ENCODE measurements around the gene USH2A. TPM values are rescaled to one million over a fixed set of nuclear protein-coding genes. Genes with fewer than 3 reads are reported as not detected.

Gene USH2A
- total RNA-seq, 1 experiment from 2014 or later, result not detected

DNA sequence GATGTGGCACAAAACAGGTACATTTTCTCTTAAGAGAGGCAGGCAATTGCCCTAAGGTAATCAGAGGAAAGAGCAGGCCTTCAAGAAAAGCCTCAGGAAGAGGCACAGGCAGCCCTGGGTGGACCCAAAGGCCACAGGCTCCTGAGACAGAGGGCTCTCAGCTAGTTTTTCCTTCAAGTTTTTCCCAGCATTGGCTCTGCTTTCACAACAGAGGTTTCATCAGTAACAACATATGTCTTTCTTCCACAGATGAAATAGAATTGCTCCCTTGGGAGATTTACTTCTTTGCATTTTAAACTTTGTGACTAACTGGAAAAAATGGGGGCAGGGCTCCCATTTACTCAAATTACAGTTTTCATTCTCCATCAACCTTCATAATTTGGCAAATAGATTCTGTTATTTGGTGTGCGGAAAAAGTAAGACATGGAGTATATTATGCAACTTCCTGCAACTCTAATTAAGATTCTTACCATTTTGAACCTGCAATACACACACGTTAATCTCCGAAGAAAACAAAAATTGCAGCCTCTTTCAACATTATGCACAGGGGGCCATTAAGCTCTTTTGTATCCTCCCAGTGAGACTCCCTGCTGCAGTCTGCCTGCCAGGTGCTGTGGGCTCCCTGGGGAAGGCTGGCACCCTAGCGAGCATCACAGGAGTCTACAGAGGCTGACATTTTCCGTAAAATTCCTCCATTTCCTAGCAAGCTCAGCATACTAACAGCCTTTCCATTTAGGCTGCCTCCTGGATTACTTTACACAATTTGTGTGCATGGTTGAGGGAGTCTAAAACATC is 282.3 kb downstream of the USH2A start:
- no peak for DNase-seq (ENCODE audit: low spot score)

DNA sequence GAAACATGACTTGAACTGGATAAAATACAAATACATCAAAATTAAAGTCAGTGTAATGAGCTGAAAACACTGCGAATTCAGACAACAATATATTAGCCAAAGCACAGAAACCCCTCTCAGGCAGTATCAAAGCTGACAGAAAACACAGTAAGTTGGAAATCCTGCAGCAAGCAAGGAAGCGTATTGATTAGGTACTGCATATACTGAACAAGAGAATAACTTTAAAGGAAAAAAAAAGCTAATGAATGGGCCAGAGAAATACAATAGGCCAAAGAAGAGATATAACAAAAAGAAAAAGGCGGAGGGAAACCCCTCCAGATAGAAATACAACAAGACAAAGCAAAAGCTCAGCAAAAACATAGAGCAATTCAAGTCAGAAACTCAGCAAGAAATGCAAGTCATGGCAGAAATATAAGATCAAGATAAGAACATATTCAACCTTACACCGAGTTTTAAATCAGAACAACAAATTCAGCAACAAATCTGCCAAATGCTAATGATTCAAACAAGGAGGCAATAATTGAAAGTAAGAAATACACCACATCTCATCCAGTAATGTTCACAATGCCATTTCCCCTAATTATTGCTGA is 299.0 kb downstream of the USH2A start:
- DNase-seq (ENCODE audit: low spot score), result no peak

DNA sequence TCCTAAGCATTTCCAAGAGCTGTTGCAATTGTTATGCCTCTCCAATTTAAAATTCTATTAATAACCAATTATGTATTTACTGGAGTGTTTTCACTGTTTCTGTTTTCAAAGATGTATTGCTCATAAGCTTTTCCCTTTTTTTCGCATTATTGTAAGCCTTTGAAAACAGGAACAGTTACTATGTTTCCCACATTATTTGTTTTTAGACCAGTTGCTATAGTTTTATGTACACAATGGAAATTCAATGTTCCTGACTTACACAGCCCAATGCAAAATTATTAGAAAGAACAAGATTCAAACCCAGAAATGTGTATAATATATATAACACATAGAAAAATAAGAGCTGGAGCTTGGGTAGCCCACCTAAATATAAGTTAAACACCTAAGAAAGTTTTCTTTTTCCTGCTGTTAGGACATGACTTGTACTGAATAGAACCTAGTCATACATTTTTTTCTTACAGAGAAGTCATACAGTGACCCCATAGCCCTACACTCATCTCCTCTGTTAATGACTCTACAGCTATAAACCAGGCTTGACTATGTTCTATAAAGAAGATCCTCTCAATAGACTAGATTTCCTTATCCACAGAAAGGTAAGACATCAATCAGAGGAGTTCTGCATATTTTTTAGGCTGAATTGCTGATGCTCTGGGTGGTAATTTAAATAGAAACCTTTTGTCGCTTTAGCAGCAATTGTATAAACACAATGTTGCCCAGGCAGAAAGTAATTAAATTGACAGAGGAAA is 299.6 kb downstream of the USH2A start:
- DNase-seq (ENCODE audit: low spot score), result no peak

DNA sequence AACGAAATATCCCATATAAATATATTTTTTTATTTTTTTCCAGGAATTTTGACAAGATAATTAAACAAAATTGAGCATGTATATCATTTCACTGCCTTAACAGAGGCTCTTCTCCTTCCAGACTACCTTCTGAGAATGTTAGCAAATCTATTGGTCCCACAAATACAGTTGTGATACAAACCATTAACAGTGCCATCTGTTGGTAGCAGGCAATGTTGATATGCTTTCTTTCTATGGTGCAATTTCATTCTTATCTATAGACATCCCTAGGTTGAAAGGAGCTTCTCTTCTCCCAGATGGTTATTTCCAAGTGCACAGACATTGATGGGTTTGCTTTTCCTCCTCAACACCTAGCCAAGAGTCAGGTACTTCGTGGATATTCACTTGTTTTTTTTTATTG is 303.6 kb downstream of the USH2A start:
- DNase-seq (ENCODE audit: low spot score), result peak; percentile 39

DNA sequence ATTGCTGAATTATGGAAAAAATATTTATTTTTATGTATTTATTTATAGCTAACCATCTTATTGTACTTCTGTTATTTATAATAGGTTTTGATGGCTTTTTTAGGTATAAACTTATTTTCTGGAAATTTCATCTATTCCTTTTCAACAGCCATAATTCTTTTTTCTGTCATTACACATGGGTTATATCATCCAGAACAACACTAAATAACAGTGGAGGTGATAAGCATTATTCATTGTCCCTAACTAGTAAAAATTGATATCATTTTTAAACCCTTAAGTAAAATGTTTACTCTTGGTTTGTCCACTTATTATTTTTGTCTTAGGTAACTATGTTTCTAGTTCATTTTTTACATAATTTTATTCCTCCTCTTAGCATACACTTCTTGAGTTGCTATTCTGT is 309.1 kb downstream of the USH2A start:
- no peak for DNase-seq (ENCODE audit: low spot score)

DNA sequence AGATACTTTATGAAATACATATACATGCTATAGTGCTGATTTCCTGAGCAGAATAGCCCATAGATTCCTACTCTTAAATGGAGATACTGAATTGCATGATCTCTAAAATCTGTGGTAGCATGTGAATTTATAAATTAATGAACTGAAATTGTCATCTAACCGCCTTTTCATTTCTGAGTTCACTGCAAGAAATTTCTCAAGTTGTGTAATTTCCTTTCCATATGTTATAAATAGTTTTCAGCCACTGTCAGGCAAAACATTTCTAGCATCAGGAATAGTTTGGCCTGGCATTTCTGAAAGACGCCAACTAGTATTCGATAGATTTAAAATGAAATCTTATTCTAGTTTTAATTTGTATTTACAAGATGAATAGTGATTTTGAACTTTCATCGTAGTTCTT is 310.1 kb downstream of the USH2A start:
- no peak for DNase-seq (ENCODE audit: low spot score)

DNA sequence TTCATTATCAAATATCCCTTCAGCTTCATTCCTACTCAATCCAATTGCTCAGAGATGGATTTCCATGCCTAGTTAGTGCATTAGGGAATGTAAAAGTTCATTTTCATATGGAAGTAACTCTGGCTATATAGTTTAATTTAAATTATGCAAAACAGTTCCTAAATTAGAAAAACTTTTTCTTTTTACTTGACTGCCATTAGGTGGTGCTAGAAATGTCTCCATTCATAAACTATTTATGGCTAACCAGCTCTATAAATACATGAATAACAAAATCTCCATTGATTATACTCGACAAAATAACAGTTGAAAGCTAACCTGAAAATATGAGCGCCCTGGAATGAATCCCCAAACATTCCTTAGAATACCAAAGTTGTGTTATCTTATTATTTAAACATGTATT is 311.4 kb downstream of the USH2A start:
- no peak for DNase-seq (ENCODE audit: low spot score)

DNA sequence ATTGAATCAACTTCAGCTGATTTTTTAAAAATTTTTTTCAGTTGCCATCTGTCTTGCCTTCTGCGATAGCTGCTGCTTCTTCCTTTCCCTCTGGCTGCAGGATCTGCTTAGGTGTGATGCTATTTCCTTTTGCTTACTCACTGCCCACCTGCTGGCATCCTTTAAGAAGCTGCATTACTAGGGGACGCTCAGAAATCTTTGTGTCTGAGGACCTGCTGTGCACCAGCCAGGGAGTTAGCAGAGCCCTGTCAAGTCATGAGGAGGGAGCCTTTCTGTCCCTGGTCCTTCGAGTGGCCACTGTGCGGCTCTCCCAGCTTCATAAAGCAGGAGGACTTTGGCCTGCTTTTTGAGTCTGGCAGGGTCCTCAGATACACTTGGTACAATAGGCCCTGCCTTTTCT is 327.8 kb downstream of the USH2A start:
- no peak for DNase-seq (ENCODE audit: low spot score)

DNA sequence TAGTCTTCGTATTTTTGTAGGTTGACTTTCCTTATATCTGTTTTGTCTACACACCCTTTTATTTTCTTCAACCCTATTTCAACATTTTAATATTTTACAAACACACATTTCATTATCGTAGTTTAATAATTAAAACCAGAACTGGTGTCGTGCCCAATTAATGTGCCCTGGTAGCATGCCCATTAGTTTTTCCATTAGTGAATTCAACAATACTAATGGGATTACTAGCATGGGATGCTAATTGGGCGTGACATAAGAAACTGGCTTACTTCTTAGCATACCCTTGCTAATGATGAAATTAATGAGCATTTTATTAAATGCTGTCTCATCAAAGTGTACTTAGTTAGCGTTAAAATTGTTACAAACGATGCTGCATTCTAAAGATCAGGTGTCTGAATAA is 332.7 kb downstream of the USH2A start:
- no peak for DNase-seq (ENCODE audit: low spot score)

DNA sequence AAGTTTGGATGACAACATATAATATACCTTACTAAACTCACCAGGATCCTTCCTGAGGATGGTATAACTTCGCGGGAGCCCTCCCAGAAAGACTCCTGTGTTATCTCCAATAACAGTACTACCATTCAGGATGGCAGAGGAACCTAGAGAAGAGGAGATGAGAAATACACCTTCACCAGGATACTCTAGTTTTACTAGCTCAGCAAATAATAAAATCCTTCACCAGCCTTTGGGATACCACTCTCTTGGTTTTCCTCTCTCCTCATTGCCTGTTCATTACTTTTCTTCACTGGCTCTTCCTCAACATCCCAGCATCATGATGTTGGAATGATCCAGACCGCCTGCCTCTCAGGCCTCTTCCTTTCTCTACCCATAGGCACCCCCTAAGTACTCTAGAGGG is 336.6 kb downstream of the USH2A start:
- DNase-seq (ENCODE audit: low spot score), result no peak

DNA sequence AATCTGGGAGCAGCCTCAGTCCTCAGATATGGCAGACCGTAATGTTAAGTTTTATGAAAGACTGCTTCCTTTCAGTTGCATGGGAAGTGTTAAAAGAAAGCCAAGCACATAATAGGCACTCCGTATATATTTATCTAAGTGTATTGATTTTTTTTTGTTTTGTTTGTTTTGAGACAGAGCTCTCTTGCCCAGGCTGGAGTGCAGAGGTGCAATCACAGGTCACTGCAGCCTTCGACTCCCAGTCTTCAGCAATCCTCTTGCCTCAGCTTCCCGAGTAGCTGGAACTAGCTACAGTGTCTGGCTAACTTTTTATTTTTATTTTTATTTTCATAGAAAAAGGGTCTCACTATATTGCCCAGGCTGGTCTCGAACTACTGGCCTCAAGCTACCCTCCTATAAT is 341.8 kb downstream of the USH2A start:
- no peak for DNase-seq (ENCODE audit: low spot score)

DNA sequence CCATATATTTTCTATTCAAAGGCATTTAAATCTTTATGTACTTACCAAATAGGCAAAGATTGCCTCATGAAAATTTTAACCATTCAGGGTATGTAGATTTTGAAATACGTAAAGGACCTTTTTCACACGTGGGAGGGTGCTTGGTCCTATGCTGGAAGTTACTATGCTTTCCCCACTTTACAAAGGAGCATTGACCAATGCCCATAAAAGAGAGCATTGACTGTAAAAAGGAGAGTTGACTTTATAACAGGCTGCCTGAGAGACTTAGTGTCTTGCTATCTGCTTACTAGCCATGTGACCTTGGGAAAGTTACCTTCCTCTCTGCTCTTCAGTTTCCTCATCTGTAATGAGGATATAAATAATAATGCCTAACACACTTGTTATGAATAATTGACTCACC is 346.5 kb downstream of the USH2A start:
- DNase-seq (ENCODE audit: low spot score), result no peak

DNA sequence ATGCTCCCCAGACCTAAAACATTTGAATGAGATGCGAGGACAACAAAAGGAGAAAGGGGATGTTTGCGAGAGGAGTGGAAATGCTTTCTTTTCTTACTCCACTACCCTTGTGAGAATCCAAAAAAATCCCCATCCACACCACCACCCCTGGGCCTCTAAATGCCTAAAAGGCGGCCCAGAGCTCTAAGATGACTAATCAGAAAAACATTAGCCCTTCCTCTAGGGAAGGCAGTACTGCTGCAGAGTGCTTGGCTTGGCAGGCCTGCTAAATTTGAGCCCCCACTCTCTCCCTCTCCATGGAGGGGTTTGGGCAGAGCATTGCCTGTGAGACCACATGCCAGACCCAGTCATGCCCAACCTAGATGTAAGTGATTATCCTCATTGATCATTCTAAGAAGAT is 347.9 kb downstream of the USH2A start:
- no peak for DNase-seq (ENCODE audit: low spot score)

DNA sequence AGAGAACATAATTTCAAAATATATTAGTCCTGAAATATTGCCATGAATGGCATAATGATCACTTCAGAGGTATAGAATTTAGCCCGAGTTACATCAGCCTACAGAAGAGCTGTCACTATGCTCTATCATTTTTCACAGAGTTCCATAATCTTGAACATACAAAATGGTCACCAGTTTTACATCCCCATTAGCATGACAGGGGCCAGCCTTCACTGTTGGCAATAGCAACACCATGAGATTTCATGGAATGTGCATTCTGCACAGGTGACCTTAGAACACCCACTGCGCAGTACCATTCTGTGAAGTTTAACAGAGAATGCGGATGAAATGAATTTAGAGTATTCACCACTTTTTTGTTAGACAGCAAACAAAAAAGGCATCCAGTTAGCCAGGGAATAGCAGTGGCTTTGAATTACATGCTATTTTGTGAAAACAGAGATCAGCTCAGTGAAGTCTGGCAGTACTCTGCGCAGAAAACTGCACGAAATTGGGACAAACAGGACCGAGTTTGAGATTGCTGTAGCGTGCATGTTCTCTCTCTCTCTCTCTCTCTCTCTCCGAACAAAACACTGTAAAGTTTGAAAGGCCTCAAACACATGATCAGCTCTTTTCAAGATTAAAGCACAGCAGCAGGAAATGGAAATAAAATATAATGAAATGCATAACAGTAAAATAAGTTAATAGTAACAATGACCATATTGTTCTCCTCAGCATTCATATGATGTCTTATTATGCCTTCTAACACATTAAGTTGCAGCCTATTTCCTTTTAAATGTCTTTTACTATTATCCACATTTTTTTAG is 349.3 kb downstream of the USH2A start:
- no peak for DNase-seq (ENCODE audit: low spot score)

DNA sequence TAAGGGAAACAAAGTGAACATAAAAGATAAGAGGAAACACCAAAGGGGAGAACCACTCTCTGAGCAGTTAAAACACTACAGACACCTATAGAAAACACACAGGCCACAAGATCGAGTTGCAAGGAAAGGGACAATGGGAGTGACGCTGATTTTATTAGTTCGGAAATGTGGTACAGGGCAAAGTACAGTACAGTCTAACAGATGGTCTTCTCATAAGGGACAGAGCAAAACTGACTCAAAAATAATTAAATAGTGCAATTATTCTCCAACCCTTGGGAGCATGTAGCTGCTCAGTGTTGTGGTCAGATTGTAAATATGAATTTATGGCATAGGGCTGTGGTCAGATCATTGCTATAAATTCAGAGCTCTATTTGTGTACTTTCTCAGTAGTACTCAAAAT is 352.0 kb downstream of the USH2A start:
- DNase-seq (ENCODE audit: low spot score), result no peak

DNA sequence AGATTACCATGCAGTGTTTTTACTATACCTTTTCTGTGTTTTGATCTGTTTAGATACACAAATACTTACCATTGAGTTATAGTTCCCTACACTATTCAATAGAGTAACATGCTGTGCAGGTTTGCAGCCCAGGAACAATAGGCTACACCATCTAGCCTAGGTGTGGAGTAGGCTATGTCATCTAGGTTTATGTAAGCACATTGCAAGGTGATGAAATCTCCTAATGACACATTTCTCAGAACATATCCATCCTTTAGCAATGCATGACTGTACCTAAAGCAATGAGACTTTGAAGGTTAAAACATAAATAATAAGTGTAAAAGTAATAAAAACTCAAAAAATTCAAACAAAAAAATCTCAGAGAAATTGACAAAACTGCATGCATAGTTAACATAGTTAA is 358.6 kb downstream of the USH2A start:
- DNase-seq (ENCODE audit: low spot score), result no peak

DNA sequence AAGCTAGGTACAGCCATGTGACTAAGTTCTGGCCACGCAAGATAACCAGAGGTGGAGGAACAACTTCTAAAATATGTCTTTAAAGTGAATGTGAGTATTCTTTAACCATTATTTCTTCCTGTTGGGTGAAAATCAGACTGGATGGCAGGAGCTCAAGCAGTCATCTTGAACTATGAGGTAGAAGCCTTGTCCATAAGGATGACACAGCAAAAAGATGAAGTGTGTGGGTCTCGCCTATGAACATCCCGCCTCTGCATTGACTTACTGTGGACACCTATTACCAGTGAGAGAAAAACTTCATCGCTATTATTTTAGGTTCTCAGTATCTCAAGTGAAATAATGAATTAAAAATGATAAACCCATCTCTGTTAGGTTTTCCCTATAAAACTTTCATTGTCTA is 365.3 kb downstream of the USH2A start:
- DNase-seq (ENCODE audit: low spot score), result no peak

DNA sequence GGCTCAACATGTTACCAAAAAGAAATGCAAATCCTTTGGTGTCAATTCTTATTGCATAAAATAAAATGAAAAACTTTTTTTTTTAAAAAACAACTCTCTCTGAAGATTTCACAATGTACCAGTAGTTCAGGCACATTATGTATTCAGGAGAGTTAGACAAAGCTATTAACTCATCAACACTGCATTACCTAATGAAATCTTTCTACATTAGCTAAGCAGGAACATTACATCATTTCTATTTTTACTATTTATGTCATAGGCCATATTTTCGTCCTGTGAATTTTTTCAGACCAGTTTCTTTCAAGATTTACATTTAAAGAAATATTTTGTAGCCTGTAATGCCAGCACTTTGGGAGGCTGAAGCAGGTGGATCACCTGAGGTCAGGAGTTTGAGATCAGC is 366.2 kb downstream of the USH2A start:
- no peak for DNase-seq (ENCODE audit: low spot score)

DNA sequence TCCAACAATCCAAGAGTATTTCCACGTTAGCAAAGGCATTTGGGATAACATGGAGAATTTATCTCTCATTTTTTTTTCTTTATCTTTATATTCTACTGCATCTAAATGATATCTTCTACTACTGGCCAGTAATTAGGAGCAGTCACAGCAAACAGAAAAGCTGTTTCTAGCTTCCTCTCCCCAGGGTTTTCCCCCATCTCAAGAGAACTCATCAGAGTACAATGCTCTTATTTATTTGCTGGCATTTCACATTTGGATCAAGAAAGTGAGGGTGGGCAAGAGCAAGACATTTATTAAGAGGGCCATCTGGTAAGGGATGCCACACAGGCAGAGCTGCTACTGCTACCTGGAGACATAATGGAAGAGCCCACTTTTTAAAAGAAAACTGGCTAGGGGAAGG is 368.2 kb downstream of the USH2A start:
- DNase-seq (ENCODE audit: low spot score), result no peak

DNA sequence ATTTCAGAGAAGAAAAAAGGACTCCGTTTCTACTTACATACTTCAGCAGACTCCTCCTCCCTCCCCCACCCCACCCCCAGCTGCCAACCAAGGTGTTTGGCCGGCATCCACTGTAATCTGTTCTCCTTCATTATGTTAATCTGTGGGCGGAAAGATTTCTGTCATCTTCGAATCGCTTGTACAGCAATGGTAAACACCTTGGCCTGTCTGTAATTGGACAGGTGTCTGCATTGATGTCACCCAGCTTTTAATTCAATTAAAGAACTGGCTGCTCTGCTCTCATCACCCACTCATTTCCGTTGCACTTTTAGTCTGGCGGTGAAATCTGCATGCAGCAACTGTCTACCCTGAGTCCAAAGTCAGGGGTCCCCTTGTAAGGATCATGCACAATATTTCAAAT is 368.6 kb downstream of the USH2A start:
- no peak for DNase-seq (ENCODE audit: low spot score)

DNA sequence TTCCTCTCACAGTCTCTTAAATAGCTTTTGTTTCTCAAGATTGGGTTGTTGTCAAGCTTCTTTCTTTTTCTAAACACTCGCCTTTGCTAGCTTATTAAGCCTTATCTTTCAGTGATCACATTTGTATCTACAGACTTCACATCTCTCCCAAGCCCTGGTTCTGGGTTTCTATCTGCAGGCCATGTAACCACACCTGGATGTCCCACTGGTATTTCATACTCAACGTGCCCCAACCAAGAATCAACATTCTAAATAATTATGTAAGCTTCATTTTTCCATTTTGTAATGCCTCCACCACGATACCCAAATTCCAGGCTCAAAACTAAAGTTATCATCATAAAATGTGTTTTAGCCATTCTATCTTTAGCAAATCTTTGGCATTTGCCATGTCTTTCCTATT is 372.2 kb downstream of the USH2A start:
- DNase-seq (ENCODE audit: low spot score), result no peak
